HCT116 (cell line): ENCODE data around the gene CCNL2. TPM values are rescaled to one million over a fixed set of nuclear protein-coding genes. Genes with fewer than 3 reads are reported as not detected.
A peak's percentile ranks its signal among the peaks of the same experiment; 100 is the strongest.

Experiments
- ATAC-seq: fragments of 200-7000 bp; cut with Tn5 transposase; 2 replicates; pipeline ENCODE4 v1.9.1; 2020; ENCODE audit warnings: mild to moderate bottlenecking, moderate library complexity
- BruUV-seq: library from RNA; stranded (reverse); fragments of 400-500 nt; replicated peaks from 2 replicates; lab custom pipeline; 2021; lab: Mats Ljungman, UMichigan
- CTCF ChIA-PET: fragments of 300-600 bp; sonication (Branson Sonifier 250); formaldehyde crosslinking; loops from one replicate; lab custom pipeline; 2021; ENCODE audit warnings: antibody characterized with exemption; lab: Charles Lee
- POLR2A ChIA-PET: fragments of 300-600, 350-600 bp; sonication (Branson Sonifier 250); formaldehyde crosslinking; loops from one replicate; lab custom pipeline; 2021; ENCODE audit warnings: antibody characterized with exemption; lab: Charles Lee
- RAD21 ChIA-PET, 2 experiments: fragments of 300-600 bp; sonication (Branson Sonifier 250); formaldehyde crosslinking; loops; one replicate each; lab custom pipeline; 2023; ENCODE audit warnings: low total read pairs in 2 of 2; ENCODE audit not compliant: uncharacterized antibody in 2 of 2, unreplicated experiment in 2 of 2, low non-redundant PET in 1 of 2; lab: Charles Lee
- DNase-seq: peaks from one replicate; pipeline ENCODE4 v3.0.0-alpha.2; 2010; ENCODE audit warnings: low read depth, low spot score
- H2AFZ ChIP-seq: fragments of 200-600 bp; shearing (Covaris generic), sonication (generic); 2 replicates; pipeline ENCODE4 v1.6.1; 2017; ENCODE audit warnings: low read depth, mixed run types, mixed read lengths, antibody characterized with exemption, low read length; ENCODE audit not compliant: poor library complexity, severe bottlenecking
- H3K27ac ChIP-seq: 2 replicates; pipeline ENCODE4 v1.5.1; 2012; ENCODE audit warnings: low read depth, low read length
- H3K27me3 ChIP-seq: fragments of 200-600 bp; sonication (generic); 2 replicates; pipeline ENCODE4 v1.6.1; 2016; ENCODE audit warnings: mixed run types, low read length, mixed read lengths; ENCODE audit not compliant: insufficient read depth
- H3K36me3 ChIP-seq, 2 experiments: fragments of 200-500 bp in 1 of 2; fragments of 200-600 bp in 1 of 2; sonication (Bioruptor generic) in 1 of 2; sonication (generic) in 1 of 2; 2 replicates each; pipeline versions ENCODE4 v1.5.1 to v1.6.1; 2014 to 2016; ENCODE audit warnings: low read length in 2 of 2, inconsistent platforms in 1 of 2, mixed read lengths in 1 of 2, mixed run types in 1 of 2; ENCODE audit not compliant: insufficient read depth in 2 of 2, control insufficient read depth in 1 of 2
- H3K4me1 ChIP-seq, 2 experiments: fragments of 200-600 bp in 1 of 2; sonication (generic) in 1 of 2; 2 replicates each; pipeline versions ENCODE4 v1.5.1 to v1.6.1; 2012 to 2017; ENCODE audit warnings: low read length in 2 of 2, inconsistent platforms in 1 of 2, mild to moderate bottlenecking in 1 of 2, mixed read lengths in 1 of 2, mixed run types in 1 of 2, moderate library complexity in 1 of 2; ENCODE audit not compliant: insufficient read depth in 2 of 2, control insufficient read depth in 1 of 2
- H3K4me2 ChIP-seq: fragments of 200-600 bp; sonication (generic); 2 replicates; pipeline ENCODE4 v1.6.1; 2017; ENCODE audit warnings: mixed run types, low read length, mixed read lengths
- H3K4me3 ChIP-seq, 2 experiments: fragments of 200-600 bp in 1 of 2; sonication (generic) in 1 of 2; replicated peaks in 1 of 2; 2 replicates each; pipeline ENCODE4 v1.5.1; 2011 to 2016; ENCODE audit warnings: low read length in 2 of 2, control low read depth in 1 of 2, low read depth in 1 of 2, mild to moderate bottlenecking in 1 of 2, mixed read lengths in 1 of 2, mixed run types in 1 of 2
- H3K79me2 ChIP-seq: fragments of 200-600 bp; sonication (generic); 2 replicates; pipeline ENCODE4 v1.6.1; 2017; ENCODE audit warnings: mild to moderate bottlenecking, mixed run types, low read length, moderate library complexity, mixed read lengths; ENCODE audit not compliant: insufficient read depth
- H3K9ac ChIP-seq: fragments of 200-600 bp; sonication (generic); 2 replicates; pipeline ENCODE4 v1.6.1; 2016; ENCODE audit warnings: low read length, mixed read lengths
- H3K9me2 ChIP-seq: fragments of 200-600 bp; sonication (generic), shearing (Covaris generic); 2 replicates; pipeline ENCODE4 v1.6.1; 2017; ENCODE audit warnings: mixed run types, mild to moderate bottlenecking, moderate library complexity; ENCODE audit not compliant: insufficient read depth
- H3K9me3 ChIP-seq, 2 experiments: fragments of 200-500 bp in 1 of 2; fragments of 200-600 bp in 1 of 2; sonication (Bioruptor generic) in 1 of 2; sonication (generic) in 1 of 2; 2 replicates each; pipeline ENCODE4 v1.6.1; 2014 to 2017; ENCODE audit warnings: low read length in 2 of 2, mixed read lengths in 2 of 2, inconsistent platforms in 1 of 2, low read depth in 1 of 2, mild to moderate bottlenecking in 1 of 2, mixed run types in 1 of 2, moderate library complexity in 1 of 2; ENCODE audit not compliant: control insufficient read depth in 1 of 2, insufficient read depth in 1 of 2
- H4K20me1 ChIP-seq: fragments of 200-600 bp; sonication (generic), shearing (Covaris generic); 2 replicates; pipeline ENCODE4 v1.6.1; 2017; ENCODE audit warnings: mixed run types, mild to moderate bottlenecking, moderate library complexity; ENCODE audit not compliant: insufficient read depth
- ATF3 ChIP-seq: IDR thresholded peaks from 2 replicates; pipeline ENCODE4 v1.6.1; 2012
- CBX3 ChIP-seq: IDR thresholded peaks from 2 replicates; pipeline ENCODE4 v1.6.1; 2012; ENCODE audit warnings: low read depth
- CEBPB ChIP-seq: IDR thresholded peaks from 2 replicates; pipeline ENCODE4 v1.6.1; 2012; ENCODE audit warnings: low read depth
- EGR1 ChIP-seq: IDR thresholded peaks from 2 replicates; pipeline ENCODE4 v1.6.1; 2012; ENCODE audit warnings: low read depth
- EZH2 ChIP-seq: fragments of 200-600 bp; sonication (generic); IDR thresholded peaks from 2 replicates; pipeline ENCODE4 v1.6.1; 2017; ENCODE audit warnings: antibody characterized with exemption, mixed run types
- EZH2phosphoT487 ChIP-seq: fragments of 200-600 bp; IDR thresholded peaks from 2 replicates; pipeline ENCODE4 v1.6.1; 2018; ENCODE audit warnings: antibody characterized with exemption, borderline replicate concordance
- JUND ChIP-seq: IDR thresholded peaks from 2 replicates; pipeline ENCODE4 v1.6.1; 2012
- MAX ChIP-seq: IDR thresholded peaks from 2 replicates; pipeline ENCODE4 v1.6.1; 2012
- POLR2A ChIP-seq: IDR thresholded peaks from 2 replicates; pipeline ENCODE4 v1.7.0; 2011; ENCODE audit warnings: borderline replicate concordance; ENCODE audit not compliant: insufficient read depth, insufficient read length; ENCODE audit errors: extremely low read depth
- POLR2AphosphoS5 ChIP-seq: IDR thresholded peaks from 2 replicates; pipeline ENCODE4 v1.6.1; 2011; ENCODE audit warnings: mild to moderate bottlenecking, low read depth, low read length, moderate library complexity
- REST ChIP-seq: IDR thresholded peaks from 2 replicates; pipeline ENCODE4 v1.6.1; 2012; ENCODE audit warnings: low read depth
- SIN3A ChIP-seq: IDR thresholded peaks from 2 replicates; pipeline ENCODE4 v1.6.1; 2012; ENCODE audit warnings: low read depth
- SP1 ChIP-seq: IDR thresholded peaks from 2 replicates; pipeline ENCODE4 v1.6.1; 2012; ENCODE audit warnings: low read depth
- SRF ChIP-seq: IDR thresholded peaks from 2 replicates; pipeline ENCODE4 v1.6.1; 2012; ENCODE audit warnings: low read depth
- TCF7L2 ChIP-seq: IDR thresholded peaks from 2 replicates; pipeline ENCODE4 v1.7.0; 2011; ENCODE audit warnings: borderline replicate concordance, inconsistent platforms; ENCODE audit not compliant: insufficient read depth, insufficient read length; ENCODE audit errors: extremely low read depth
- YY1 ChIP-seq: IDR thresholded peaks from 2 replicates; pipeline ENCODE4 v1.6.1; 2011; ENCODE audit warnings: low read length, low read depth, moderate library complexity, mild to moderate bottlenecking; ENCODE audit not compliant: insufficient replicate concordance; ENCODE audit errors: extremely low read depth
- ZBTB33 ChIP-seq: IDR thresholded peaks from 2 replicates; pipeline ENCODE4 v1.6.1; 2011; ENCODE audit warnings: mild to moderate bottlenecking, low read length, moderate library complexity; ENCODE audit not compliant: insufficient replicate concordance; ENCODE audit errors: extremely low read depth
- ZFX ChIP-seq: fragments of 450-650 bp; IDR thresholded peaks from 2 replicates; pipeline ENCODE4 v1.6.1; 2017
- ZNF274 ChIP-seq: fragments of 200-500 bp; sonication (Bioruptor generic); IDR thresholded peaks from 2 replicates; pipeline ENCODE4 v1.6.1; 2014; ENCODE audit warnings: mild to moderate bottlenecking, low read depth, low read length, inconsistent platforms
- intact Hi-C: fragments of 100-400 bp; cut with micrococcal nuclease; formaldehyde crosslinking; loops from 2 replicates; pipeline ENCODE4 v1.10.0; 2022
- total RNA-seq: library from RNA; stranded (reverse); gene quantifications from one replicate; pipeline ENCODE4 v1.2.1, GENCODE V29; 2021; ENCODE audit not compliant: unreplicated experiment

The CCNL2 gene
- total RNA-seq, 1 experiment from 2014 or later = 173 TPM

GRCh38 chr1:1340185-1340584 is 59.0 kb downstream of the CCNL2 start (continued):
- no peak for TF ChIP-seq CEBPB

- intact Hi-C loops = no loop called here
- Histone ChIP-seq H3K9me3 (no peaks in the 10 kb centered on the region), H3K4me1 (peaks cover 1 to 33% of the 10 kb centered on the region in 2 experiments), H3K9me2 (no peaks in the 10 kb centered on the region), H3K79me2 (peaks cover 36% of the 10 kb centered on the region), H3K4me3 (no peak overlapping the region), H3K4me2 (0 out of 2 replicates have a peak overlapping the region, but pooled peaks have one; percentile 12), H3K27ac (no peak overlapping the region; the same call in 1 of the 2 replicates), H3K36me3 (peaks cover 7 to 40% of the 10 kb centered on the region in 2 experiments; a peak in 3 of 4 replicates), H3K9ac (no peak overlapping the region), H2AFZ (no peak overlapping the region), H4K20me1 (peaks cover 4% of the 10 kb centered on the region; the same call in 1 of the 2 replicates), H3K27me3 (no peaks in the 10 kb centered on the region)
- ChIA-PET RAD21 (no interaction called here), CTCF (no interaction called here), POLR2A (interaction anchor here (0.6 to 1.4 kb wide), 3 partner anchors 10 to 56 kb away, joined by 3 to 4 read pairs (median 4); no protein-coding TSS in a partner anchor)
- no TSS peak for BruUV-seq
- ATAC-seq = no peak
- no peak for DNase-seq
- no peak for TF ChIP-seq EZH2
- no peak for TF ChIP-seq ZNF274
- TF ChIP-seq SIN3A = no peak
- TF ChIP-seq MAX = no peak
- TF ChIP-seq ATF3 = no peak
- TF ChIP-seq TCF7L2 = no peak
- TF ChIP-seq POLR2A = no peak
- no peak for TF ChIP-seq POLR2AphosphoS5
- TF ChIP-seq ZFX = no peak
- TF ChIP-seq YY1 = no peak
- TF ChIP-seq SP1 = no peak
- no peak for TF ChIP-seq ZBTB33
- no peak for TF ChIP-seq EGR1
- no peak for TF ChIP-seq SRF
- TF ChIP-seq REST = no peak
- no peak for TF ChIP-seq EZH2phosphoT487
- TF ChIP-seq CBX3 = no peak
- no peak for TF ChIP-seq JUND
Observed at GRCh38 chr1:1338278-1338677, 60.9 kb downstream of the CCNL2 start.
